Left lung (tissue), 10 donors: ENCODE results near the gene TSC22D2. TPM values are rescaled to one million over a fixed set of nuclear protein-coding genes. Genes with fewer than 3 reads are reported as not detected.

Experiments
- ATAC-seq: fragments of 200-7000 bp; cut with Tn5 transposase; one replicate; pipeline ENCODE4 v1.9.1; 2020; ENCODE audit warnings: moderate library complexity
- DNase-seq, 4 donors: peaks; one replicate each; pipeline ENCODE4 v3.0.0-alpha.2; 2013 to 2020
- H3K27ac ChIP-seq, 2 donors: fragments of 200-600 bp; sonication (generic) in 1 of 2; one replicate each; pipeline versions ENCODE4 v1.5.0 to v1.8.0; 2020 to 2021
- H3K27me3 ChIP-seq, 2 donors: fragments of 200-600 bp; sonication (generic) in 1 of 2; one replicate each; pipeline versions ENCODE4 v1.5.0 to v1.8.0; 2020 to 2021
- H3K36me3 ChIP-seq, 2 donors: fragments of 200-600 bp; sonication (generic) in 1 of 2; one replicate each; pipeline versions ENCODE4 v1.5.0 to v1.8.0; 2020 to 2021
- H3K4me1 ChIP-seq, 2 donors: fragments of 200-600 bp; one replicate each; pipeline ENCODE4 v1.8.0; 2021
- H3K4me3 ChIP-seq, 2 donors: fragments of 200-600 bp; sonication (generic) in 1 of 2; one replicate each; pipeline versions ENCODE4 v1.5.0 to v1.8.0; 2020 to 2021; ENCODE audit warnings: mild to moderate bottlenecking in 1 of 2
- H3K9me3 ChIP-seq, 2 donors: fragments of 200-600 bp; sonication (generic) in 1 of 2; one replicate each; pipeline versions ENCODE4 v1.5.0 to v1.8.0; 2020 to 2021
- intact Hi-C, 2 donors: fragments of 100-400 bp; cut with DNase I; formaldehyde crosslinking; loops; one replicate each; pipeline versions ENCODE4 v1.11.2 to v1.14.2; 2022
- polyA plus RNA-seq, 6 donors: library from polyadenylated mRNA; unstranded; fragments of 120-200 nt; gene quantifications; one replicate each; pipeline ENCODE4 v1.2.1, GENCODE V29; 2013; ENCODE audit not compliant: insufficient read length in 6 of 6
- total RNA-seq, 2 donors: library from RNA; stranded (reverse); fragmentation: NEBNext Ultra II Directional; extraction: Animal tissue kit (Norgen Biotek cat#: 25700); gene quantifications; one replicate each; pipeline ENCODE4 v1.2.1, GENCODE V29; 2021
- TF ChIP-seq, protein P1 (sequence below), 2 donors: fragments of 200-600 bp; sonication (generic) in 1 of 2; IDR thresholded peaks; one replicate each; pipeline versions ENCODE4 v1.5.0 to v1.8.0; 2021; ENCODE audit warnings: antibody characterized with exemption in 2 of 2
- donor health status: DM: no; HTN: yes; CAD: no.
- donor health status: DM: no; HTN: no; CAD: no.

The TSC22D2 gene
- total and polyA plus RNA-seq, 8 donors: 25.9 to 92.9 (median 81.9) TPM

DNA sequence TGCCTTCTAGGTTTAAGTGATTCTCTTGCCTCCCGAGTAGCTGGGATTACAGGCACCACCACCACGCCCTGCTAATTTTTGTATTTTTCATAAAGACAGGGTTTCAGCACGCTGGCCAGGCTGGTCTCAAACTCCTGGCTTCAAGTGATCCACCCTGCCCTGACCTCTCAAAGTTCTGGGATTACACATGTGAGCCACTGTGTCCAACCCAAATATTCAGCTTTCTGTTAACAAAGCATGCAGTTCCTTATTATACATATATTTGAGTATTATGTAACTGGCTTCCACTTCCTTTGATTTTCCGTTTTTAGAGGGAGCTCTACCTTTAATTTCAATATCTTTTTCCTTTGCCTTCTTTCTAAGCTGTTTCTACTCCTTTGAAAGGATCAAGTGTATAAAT, 26.1 kb downstream of the TSC22D2 start:
- Histone ChIP-seq H3K27me3 (no peaks in the 10 kb centered on the region), H3K4me3 (no peak overlapping the region), H3K36me3 (no peaks in the 10 kb centered on the region), H3K4me1 (peaks cover 8 to 45% of the 10 kb centered on the region in 2 donors), H3K27ac (no peak overlapping the region), H3K9me3 (no peaks in the 10 kb centered on the region)
- DNase-seq: no peak
- intact Hi-C loops: no loop called here
- ATAC-seq: no peak
- TF ChIP-seq, protein P1, sequence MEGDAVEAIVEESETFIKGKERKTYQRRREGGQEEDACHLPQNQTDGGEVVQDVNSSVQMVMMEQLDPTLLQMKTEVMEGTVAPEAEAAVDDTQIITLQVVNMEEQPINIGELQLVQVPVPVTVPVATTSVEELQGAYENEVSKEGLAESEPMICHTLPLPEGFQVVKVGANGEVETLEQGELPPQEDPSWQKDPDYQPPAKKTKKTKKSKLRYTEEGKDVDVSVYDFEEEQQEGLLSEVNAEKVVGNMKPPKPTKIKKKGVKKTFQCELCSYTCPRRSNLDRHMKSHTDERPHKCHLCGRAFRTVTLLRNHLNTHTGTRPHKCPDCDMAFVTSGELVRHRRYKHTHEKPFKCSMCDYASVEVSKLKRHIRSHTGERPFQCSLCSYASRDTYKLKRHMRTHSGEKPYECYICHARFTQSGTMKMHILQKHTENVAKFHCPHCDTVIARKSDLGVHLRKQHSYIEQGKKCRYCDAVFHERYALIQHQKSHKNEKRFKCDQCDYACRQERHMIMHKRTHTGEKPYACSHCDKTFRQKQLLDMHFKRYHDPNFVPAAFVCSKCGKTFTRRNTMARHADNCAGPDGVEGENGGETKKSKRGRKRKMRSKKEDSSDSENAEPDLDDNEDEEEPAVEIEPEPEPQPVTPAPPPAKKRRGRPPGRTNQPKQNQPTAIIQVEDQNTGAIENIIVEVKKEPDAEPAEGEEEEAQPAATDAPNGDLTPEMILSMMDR (IDR thresholded peaks at IDR 0.05): no peak

DNA sequence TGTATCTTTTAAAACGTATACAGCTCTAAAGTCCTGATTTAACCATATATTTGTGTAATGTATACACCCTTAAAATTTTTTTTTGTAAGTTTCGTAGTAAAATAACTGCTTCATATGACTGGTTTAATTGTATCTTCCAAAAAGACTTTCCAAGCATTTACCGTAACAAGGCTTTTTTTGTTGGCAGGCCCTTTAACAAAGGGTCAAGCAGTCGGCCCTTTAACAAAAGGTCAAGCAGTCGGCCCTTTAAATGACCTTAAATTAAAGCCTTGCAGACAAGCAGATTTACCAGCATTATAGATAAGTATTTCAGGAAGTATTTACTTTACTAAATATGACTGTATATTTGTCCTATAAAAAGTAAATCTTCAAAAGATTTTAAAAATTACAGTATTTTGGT, 28.1 kb downstream of the TSC22D2 start:
- Histone ChIP-seq H3K27me3 (no peaks in the 10 kb centered on the region), H3K4me1 (peaks cover 8 to 29% of the 10 kb centered on the region in 2 donors), H3K36me3 (no peaks in the 10 kb centered on the region), H3K4me3 (no peak overlapping the region), H3K9me3 (no peaks in the 10 kb centered on the region), H3K27ac (no peak overlapping the region)
- intact Hi-C loops: no loop called here
- ATAC-seq (peak; percentile 33), DNase-seq (no peak)
- TF ChIP-seq, protein P1 (IDR thresholded peaks at IDR 0.05): no peak

DNA sequence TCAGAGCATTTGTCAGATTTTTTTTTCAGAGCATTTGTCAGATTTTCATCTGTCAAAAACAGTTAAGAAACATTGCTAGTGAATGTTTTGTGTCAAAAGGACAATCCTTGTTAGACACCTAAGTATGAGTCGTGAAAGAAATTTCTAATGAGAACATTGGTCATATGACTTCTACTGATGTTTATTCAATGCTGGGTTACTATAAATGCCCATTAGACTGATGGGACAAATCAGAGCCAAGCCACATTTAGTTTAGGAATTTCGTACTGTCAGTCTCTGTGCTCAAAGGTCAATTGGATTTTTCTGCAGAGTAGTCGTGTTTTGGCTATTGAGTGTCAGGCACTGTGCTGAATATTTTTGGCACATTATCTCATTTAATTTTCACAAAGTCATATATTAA, 31.6 kb downstream of the TSC22D2 start:
- intact Hi-C loops: no loop called here
- TF ChIP-seq, protein P1 (IDR thresholded peaks at IDR 0.05): no peak

DNA sequence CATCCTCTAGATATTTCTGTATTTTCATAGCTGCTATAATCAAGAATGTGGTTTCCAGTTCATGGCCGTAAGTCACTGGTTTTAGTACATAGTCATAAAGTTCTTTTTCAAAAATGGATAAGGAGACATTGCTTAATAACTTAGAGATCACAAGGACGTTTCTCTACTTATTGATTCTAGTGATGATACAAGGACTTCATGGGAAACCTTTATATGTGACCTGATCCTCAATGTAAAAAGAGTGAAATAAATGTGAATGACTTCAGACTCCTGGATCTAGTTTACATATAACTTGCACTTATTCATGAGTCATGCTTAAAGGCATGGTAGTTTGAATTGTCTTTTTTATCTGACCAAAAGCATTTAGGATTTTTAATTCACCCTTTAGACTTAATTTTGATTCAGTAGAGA, 35.2 kb downstream of the TSC22D2 start:
- intact Hi-C loops: no loop called here
- no peak for ATAC-seq
- H3K27ac ChIP-seq: no peak overlapping the region
- H3K4me1 ChIP-seq: peaks cover 3 to 11% of the 10 kb centered on the region in 2 donors
- no peak for DNase-seq
- no peaks in the 10 kb centered on the region for H3K9me3 ChIP-seq
- no peaks in the 10 kb centered on the region for H3K36me3 ChIP-seq
- TF ChIP-seq, protein P1 (IDR thresholded peaks at IDR 0.05): no peak
- no peak overlapping the region for H3K4me3 ChIP-seq
- H3K27me3 ChIP-seq: no peaks in the 10 kb centered on the region

More for the DNA sequence above, 31.6 kb downstream of the TSC22D2 start:
- Histone ChIP-seq H3K27me3 (no peaks in the 10 kb centered on the region), H3K27ac (no peak overlapping the region), H3K4me1 (peaks cover 8 to 17% of the 10 kb centered on the region in 2 donors), H3K9me3 (no peaks in the 10 kb centered on the region), H3K36me3 (no peaks in the 10 kb centered on the region), H3K4me3 (no peak overlapping the region)
- ATAC-seq (no peak), DNase-seq (no peak)

DNA sequence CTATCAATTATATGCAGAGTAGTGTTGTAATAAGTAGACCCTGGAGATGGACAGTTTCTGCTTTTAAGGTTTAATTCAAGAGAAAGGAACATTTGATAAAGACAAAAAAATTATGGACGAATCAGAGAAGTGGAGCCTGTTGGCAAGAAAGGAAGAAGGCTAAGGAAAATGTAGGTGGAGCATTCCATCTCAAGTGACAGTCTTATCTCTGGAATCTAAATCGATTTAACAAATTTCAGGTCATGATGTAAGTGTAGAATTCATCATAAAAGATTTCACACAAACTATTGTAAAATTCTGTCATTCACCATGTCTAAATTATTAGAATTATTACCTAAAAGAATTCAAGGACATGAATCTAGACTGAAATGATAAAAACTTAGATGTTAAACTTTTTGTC, 36.3 kb downstream of the TSC22D2 start:
- DNase-seq: no peak
- Histone ChIP-seq H3K27ac (no peak overlapping the region), H3K4me1 (peaks cover 9 to 18% of the 10 kb centered on the region in 2 donors), H3K9me3 (no peaks in the 10 kb centered on the region), H3K4me3 (no peak overlapping the region), H3K27me3 (no peaks in the 10 kb centered on the region), H3K36me3 (no peaks in the 10 kb centered on the region)
- intact Hi-C loops: no loop called here
- TF ChIP-seq, protein P1 (IDR thresholded peaks at IDR 0.05): no peak
- no peak for ATAC-seq
